Lower lobe of right lung (tissue), 2 donors: ENCODE results near the gene FGF8. TPM values are rescaled to one million over a fixed set of nuclear protein-coding genes. Genes with fewer than 3 reads are reported as not detected.

Source experiments
- ATAC-seq, 2 donors: fragments of 200-7000 bp; cut with Tn5 transposase; one replicate each; pipeline ENCODE4 v1.9.1; 2020 to 2022; ENCODE audit warnings: mild to moderate bottlenecking in 2 of 2, moderate library complexity in 2 of 2
- DNase-seq: peaks from one replicate; pipeline ENCODE4 v3.0.0-alpha.2; 2020
- H3K27ac ChIP-seq: fragments of 200-600 bp; one replicate; pipeline ENCODE4 v1.8.0; 2022
- H3K27me3 ChIP-seq: fragments of 200-600 bp; one replicate; pipeline ENCODE4 v1.8.0; 2022; ENCODE audit warnings: low read depth
- H3K36me3 ChIP-seq: fragments of 200-600 bp; one replicate; pipeline ENCODE4 v1.8.0; 2022; ENCODE audit warnings: mild to moderate bottlenecking
- H3K4me1 ChIP-seq: fragments of 200-600 bp; one replicate; pipeline ENCODE4 v1.8.0; 2022
- H3K4me3 ChIP-seq: fragments of 200-600 bp; one replicate; pipeline ENCODE4 v1.8.0; 2022; ENCODE audit warnings: mild to moderate bottlenecking
- H3K9me3 ChIP-seq: fragments of 200-600 bp; one replicate; pipeline ENCODE4 v1.8.0; 2022
- intact Hi-C: fragments of 100-400 bp; cut with DNase I; formaldehyde crosslinking; loops from one replicate; pipeline ENCODE4 v1.11.0; 2022
- total RNA-seq: library from RNA; stranded (reverse); fragmentation: NEBNext Ultra II Directional; extraction: Animal tissue kit (Norgen Biotek cat#: 25700); gene quantifications from one replicate; pipeline ENCODE4 v1.2.1, GENCODE V29; 2021
- TF ChIP-seq, protein P1 (sequence below): fragments of 200-600 bp; IDR thresholded peaks from one replicate; pipeline ENCODE4 v1.8.0; 2022; ENCODE audit warnings: antibody characterized with exemption, mild to moderate bottlenecking
- donor health status: DM: no; HTN: yes; CAD: no; lungs with severe emphysema.

Gene FGF8
- total RNA-seq, 1 donor from 2014 or later: not detected

DNA sequence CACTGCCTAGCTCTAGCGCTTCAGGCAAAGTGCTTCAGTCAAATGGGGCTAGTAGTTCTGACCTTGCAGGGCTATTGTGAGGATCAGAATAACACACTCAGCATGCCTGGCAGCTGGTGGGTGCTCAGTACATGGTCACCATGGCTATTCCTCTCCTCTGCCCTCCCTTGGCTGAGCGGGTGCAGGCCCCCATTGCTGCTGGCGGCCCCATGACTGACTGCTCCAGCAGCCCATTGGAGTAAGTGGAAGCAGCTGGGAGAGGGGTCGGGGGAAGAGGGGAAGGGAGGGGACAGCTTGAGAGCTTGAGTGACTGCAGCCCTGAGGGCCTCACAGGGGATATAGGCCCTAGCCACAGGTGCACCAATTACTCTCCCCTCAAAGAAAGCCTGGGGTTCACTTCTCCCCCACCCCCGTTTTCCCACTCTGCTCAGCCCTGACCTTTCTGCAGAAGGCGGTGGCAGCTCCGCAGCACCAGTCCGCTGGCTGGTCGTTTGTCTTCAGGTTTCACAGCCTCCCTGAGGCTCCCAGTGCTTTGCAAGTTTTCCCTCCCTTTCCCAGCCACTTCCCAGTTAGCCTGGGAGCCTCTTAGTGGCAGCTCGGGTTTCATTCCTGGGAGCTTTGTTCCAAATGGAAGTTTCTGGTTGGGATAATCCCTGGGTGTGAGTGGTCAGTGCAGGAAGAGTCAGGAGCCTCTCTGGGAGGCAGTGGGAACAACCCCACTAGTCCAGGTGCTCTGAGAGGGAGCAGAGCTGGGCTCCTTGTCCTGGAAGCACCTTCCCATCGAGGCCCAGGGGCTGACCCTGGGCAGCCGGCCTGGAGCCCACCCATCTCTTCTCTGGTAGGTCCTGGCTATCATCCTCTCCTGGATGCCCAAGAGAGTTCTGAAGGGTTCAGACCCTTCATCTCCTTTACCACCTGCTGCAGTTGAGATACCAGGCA, 16.3 kb downstream of the FGF8 start:
- H3K4me1 ChIP-seq: no peaks in the 10 kb centered on the region
- intact Hi-C loops: no loop called here
- TF ChIP-seq, protein P1, sequence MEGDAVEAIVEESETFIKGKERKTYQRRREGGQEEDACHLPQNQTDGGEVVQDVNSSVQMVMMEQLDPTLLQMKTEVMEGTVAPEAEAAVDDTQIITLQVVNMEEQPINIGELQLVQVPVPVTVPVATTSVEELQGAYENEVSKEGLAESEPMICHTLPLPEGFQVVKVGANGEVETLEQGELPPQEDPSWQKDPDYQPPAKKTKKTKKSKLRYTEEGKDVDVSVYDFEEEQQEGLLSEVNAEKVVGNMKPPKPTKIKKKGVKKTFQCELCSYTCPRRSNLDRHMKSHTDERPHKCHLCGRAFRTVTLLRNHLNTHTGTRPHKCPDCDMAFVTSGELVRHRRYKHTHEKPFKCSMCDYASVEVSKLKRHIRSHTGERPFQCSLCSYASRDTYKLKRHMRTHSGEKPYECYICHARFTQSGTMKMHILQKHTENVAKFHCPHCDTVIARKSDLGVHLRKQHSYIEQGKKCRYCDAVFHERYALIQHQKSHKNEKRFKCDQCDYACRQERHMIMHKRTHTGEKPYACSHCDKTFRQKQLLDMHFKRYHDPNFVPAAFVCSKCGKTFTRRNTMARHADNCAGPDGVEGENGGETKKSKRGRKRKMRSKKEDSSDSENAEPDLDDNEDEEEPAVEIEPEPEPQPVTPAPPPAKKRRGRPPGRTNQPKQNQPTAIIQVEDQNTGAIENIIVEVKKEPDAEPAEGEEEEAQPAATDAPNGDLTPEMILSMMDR: no peak
- no peak overlapping the region for H3K4me3 ChIP-seq
- DNase-seq (no peak), ATAC-seq (no peak)
- H3K27me3 ChIP-seq: peaks cover 17% of the 10 kb centered on the region
- no peaks in the 10 kb centered on the region for H3K9me3 ChIP-seq
- H3K27ac ChIP-seq: no peak overlapping the region
- no peaks in the 10 kb centered on the region for H3K36me3 ChIP-seq

DNA sequence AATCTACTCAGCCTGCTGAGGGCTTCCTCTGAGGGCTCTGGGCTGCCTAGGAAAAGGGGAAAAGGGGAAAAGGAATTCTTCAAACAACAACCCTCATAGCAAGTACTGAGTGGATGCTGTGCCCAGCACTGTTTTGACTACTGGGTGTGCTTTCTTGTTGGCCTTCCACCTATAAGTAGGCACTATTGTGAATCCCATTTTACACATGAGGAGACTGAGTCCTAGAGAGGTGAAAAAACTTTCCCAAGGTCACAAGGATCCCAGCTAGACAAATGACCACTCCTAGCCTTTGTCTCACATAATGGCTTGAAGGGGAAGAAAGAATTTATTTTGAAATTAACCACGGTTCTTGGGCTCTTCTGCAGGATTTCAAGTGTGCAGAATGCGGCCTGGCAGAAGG, 17.1 kb downstream of the FGF8 start:
- Histone ChIP-seq H3K9me3 (no peaks in the 10 kb centered on the region), H3K27me3 (peaks cover 13% of the 10 kb centered on the region), H3K4me1 (no peaks in the 10 kb centered on the region), H3K27ac (no peak overlapping the region), H3K36me3 (no peaks in the 10 kb centered on the region), H3K4me3 (no peak overlapping the region)
- DNase-seq (no peak), ATAC-seq (no peak)
- TF ChIP-seq, protein P1: no peak
- intact Hi-C loops: no loop called here

DNA sequence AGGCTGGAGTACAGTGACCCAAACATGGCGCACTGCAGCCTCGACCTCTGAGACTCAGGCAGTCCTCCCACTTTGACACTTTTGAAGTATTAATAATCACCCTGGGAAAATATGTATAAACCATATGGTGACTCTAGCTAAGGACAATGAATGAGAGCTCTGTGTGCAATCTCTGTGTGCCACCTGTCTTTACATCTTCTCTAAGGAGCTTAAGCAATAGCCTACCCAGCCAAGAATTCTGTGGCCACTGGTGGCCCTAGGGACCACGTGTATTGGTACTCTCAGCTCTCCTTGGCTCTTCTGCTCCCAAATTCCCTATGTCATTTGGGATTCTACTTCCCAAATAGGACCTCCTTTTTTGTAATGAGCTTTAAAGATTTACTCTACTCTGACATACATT, 23.7 kb downstream of the FGF8 start:
- DNase-seq: no peak
- no peaks in the 10 kb centered on the region for H3K4me1 ChIP-seq

DNA sequence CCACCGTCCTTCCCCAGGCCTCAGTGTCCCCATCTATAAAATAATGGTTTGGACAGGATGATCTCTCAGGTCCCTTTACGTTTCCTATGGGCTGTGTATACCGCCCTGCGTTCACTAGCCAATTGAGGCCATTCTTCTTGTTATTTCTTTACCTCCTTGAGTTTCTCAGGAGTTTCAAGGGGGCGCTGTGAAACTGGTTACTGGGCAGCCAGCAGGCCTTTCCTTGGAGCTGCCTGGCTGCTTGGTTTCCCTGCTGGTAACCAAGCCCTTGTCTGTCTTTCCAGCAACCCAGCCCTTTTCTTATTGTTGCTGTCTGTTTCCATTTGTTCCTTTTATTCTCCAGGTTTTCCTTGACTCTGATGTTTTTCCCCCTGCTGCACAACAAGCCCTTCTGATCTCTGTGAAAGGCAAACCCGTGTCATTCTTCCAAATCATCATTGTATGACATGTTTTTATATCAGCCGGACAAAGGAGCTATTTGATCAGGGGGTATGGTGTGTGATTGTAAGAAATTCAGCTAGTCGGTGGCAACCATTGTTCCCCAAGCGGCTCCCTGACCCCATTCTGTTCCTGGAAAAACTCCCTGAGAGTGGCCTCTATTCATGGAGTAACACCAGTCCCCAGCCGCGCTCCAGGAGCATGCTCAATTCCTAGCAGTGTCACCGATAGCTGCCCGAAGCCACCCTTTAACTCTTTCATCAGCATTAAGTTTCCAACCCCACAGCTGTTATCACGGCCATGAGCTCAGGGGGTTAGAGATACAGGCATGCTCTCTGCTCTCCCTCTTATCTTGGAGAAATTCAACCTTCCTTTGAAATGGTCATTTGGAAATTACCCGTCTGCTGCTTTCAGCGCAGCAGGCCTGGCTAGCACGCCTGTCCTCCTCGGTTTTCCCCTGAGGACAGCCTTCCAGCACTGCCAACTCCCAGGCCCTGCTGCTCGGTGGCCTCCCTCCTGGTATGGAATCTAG, 26.6 kb downstream of the FGF8 start:
- Histone ChIP-seq H3K4me3 (no peak overlapping the region), H3K27me3 (no peaks in the 10 kb centered on the region), H3K27ac (no peak overlapping the region), H3K9me3 (no peaks in the 10 kb centered on the region), H3K36me3 (no peaks in the 10 kb centered on the region), H3K4me1 (no peaks in the 10 kb centered on the region)
- TF ChIP-seq, protein P1: no peak
- intact Hi-C loops: no loop called here
- ATAC-seq (no peak), DNase-seq (no peak)

More for the DNA sequence above, 23.7 kb downstream of the FGF8 start:
- TF ChIP-seq, protein P1: no peak
- Histone ChIP-seq H3K27me3 (no peaks in the 10 kb centered on the region), H3K9me3 (no peaks in the 10 kb centered on the region), H3K4me3 (no peak overlapping the region), H3K27ac (no peak overlapping the region), H3K36me3 (no peaks in the 10 kb centered on the region)
- intact Hi-C loops: no loop called here
- no peak for ATAC-seq

DNA sequence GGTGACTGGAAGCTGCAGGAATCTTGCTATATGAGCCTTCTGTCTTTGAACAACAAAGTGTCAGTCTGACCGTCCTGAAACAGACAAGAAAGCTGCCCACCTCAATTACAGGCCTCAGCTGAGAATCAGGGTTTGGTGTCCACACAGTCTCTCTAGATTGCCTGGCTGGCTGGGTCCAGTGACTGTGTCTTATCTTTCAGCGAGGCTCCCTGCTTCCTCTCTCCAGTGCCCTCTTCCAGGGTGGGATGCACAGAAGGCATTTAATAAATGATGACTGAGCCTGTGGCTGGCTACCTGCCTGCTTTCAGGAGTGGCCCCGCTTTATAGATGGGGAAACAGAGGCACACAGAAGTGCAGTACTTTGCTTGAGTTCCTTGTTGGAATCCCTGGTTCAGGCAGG, 27.4 kb downstream of the FGF8 start:
- TF ChIP-seq, protein P1: no peak
- no peak for ATAC-seq
- H3K27ac ChIP-seq: no peak overlapping the region
- H3K4me1 ChIP-seq: no peaks in the 10 kb centered on the region
- no peaks in the 10 kb centered on the region for H3K9me3 ChIP-seq
- intact Hi-C loops: no loop called here
- no peak overlapping the region for H3K4me3 ChIP-seq
- H3K27me3 ChIP-seq: no peaks in the 10 kb centered on the region
- H3K36me3 ChIP-seq: no peaks in the 10 kb centered on the region
- no peak for DNase-seq
